HEK293 (cell line): ENCODE results near the gene RGS19.

Experiments
- BCL11A ChIP-seq: fragments of 450-650 bp; formaldehyde crosslinking; IDR thresholded peaks from 2 replicates; pipeline ENCODE4 v1.5.1; 2016; ENCODE audit warnings: low read depth, missing biosample characterization, missing genetic modification characterization
- EGR2 ChIP-seq: fragments of 450-650 bp; formaldehyde crosslinking; IDR thresholded peaks from 2 replicates; pipeline ENCODE4 v1.5.1; 2016; ENCODE audit warnings: low read depth, missing biosample characterization, missing genetic modification characterization
- GLIS1 ChIP-seq: fragments of 450-650 bp; formaldehyde crosslinking; IDR thresholded peaks from 2 replicates; pipeline ENCODE4 v1.5.1; 2016; ENCODE audit warnings: missing biosample characterization, missing genetic modification characterization
- HOXA7 ChIP-seq: sonication (generic); formaldehyde crosslinking; IDR thresholded peaks from 2 replicates; pipeline ENCODE4 v1.8.1; 2022; ENCODE audit warnings: missing genetic modification reagents, borderline replicate concordance
- KLF1 ChIP-seq: fragments of 450-650 bp; formaldehyde crosslinking; IDR thresholded peaks from 2 replicates; pipeline ENCODE4 v1.5.1; 2016; ENCODE audit warnings: missing biosample characterization, missing genetic modification characterization
- KLF7 ChIP-seq: fragments of 450-650 bp; formaldehyde crosslinking; IDR thresholded peaks from 2 replicates; pipeline ENCODE4 v1.5.1; 2016; ENCODE audit warnings: missing biosample characterization, missing genetic modification characterization, borderline replicate concordance
- OVOL3 ChIP-seq: fragments of 450-650 bp; formaldehyde crosslinking; IDR thresholded peaks from 2 replicates; pipeline ENCODE4 v1.5.1; 2016; ENCODE audit warnings: missing biosample characterization, missing genetic modification characterization
- PBX3 ChIP-seq: sonication (generic); formaldehyde crosslinking; IDR thresholded peaks from 2 replicates; pipeline ENCODE4 v1.8.1; 2022; ENCODE audit warnings: mild to moderate bottlenecking, moderate library complexity, missing genetic modification reagents
- PRDM6 ChIP-seq: fragments of 450-650 bp; formaldehyde crosslinking; IDR thresholded peaks from 2 replicates; pipeline ENCODE4 v1.5.1; 2017; ENCODE audit warnings: missing biosample characterization, missing genetic modification characterization
- SP2 ChIP-seq: fragments of 450-650 bp; formaldehyde crosslinking; IDR thresholded peaks from 2 replicates; pipeline ENCODE4 v1.5.1; 2016; ENCODE audit warnings: missing biosample characterization, missing genetic modification characterization
- TSHZ1 ChIP-seq: fragments of 450-650 bp; formaldehyde crosslinking; IDR thresholded peaks from 2 replicates; pipeline ENCODE4 v1.5.1; 2016; ENCODE audit warnings: missing biosample characterization, missing genetic modification characterization, borderline replicate concordance
- WT1 ChIP-seq: fragments of 450-650 bp; formaldehyde crosslinking; IDR thresholded peaks from 2 replicates; pipeline ENCODE4 v1.5.1; 2016; ENCODE audit warnings: missing biosample characterization, missing genetic modification characterization
- ZBTB10 ChIP-seq: fragments of 450-650 bp; formaldehyde crosslinking; IDR thresholded peaks from 2 replicates; pipeline ENCODE4 v1.5.1; 2016; ENCODE audit warnings: missing biosample characterization, missing genetic modification characterization
- ZBTB17 ChIP-seq: fragments of 450-650 bp; formaldehyde crosslinking; IDR thresholded peaks from 2 replicates; pipeline ENCODE4 v1.5.1; 2016; ENCODE audit warnings: missing biosample characterization, missing genetic modification characterization
- ZBTB44 ChIP-seq: fragments of 450-650 bp; IDR thresholded peaks from 2 replicates; pipeline ENCODE4 v1.5.1; 2018; ENCODE audit warnings: missing biosample characterization, mild to moderate bottlenecking, missing genetic modification characterization
- ZBTB48 ChIP-seq: fragments of 450-650 bp; formaldehyde crosslinking; IDR thresholded peaks from 2 replicates; pipeline ENCODE4 v1.5.1; 2016; ENCODE audit warnings: missing biosample characterization, missing genetic modification characterization
- ZEB2 ChIP-seq: fragments of 450-650 bp; formaldehyde crosslinking; IDR thresholded peaks from 2 replicates; pipeline ENCODE4 v1.5.1; 2016; ENCODE audit warnings: missing biosample characterization, missing genetic modification characterization
- ZFP69B ChIP-seq: fragments of 450-650 bp; formaldehyde crosslinking; IDR thresholded peaks from 2 replicates; pipeline ENCODE4 v1.5.1; 2016; ENCODE audit warnings: missing biosample characterization, missing genetic modification characterization
- ZNF10 ChIP-seq: fragments of 450-650 bp; formaldehyde crosslinking; IDR thresholded peaks from 2 replicates; pipeline ENCODE4 v1.5.1; 2017; ENCODE audit warnings: missing biosample characterization, missing genetic modification characterization
- ZNF155 ChIP-seq: fragments of 450-650 bp; formaldehyde crosslinking; IDR thresholded peaks from 2 replicates; pipeline ENCODE4 v1.5.1; 2016; ENCODE audit warnings: missing biosample characterization, missing genetic modification characterization
- ZNF2 ChIP-seq: fragments of 450-650 bp; formaldehyde crosslinking; IDR thresholded peaks from 2 replicates; pipeline ENCODE4 v1.5.1; 2016; ENCODE audit warnings: missing biosample characterization, missing genetic modification characterization
- ZNF391 ChIP-seq: fragments of 450-650 bp; formaldehyde crosslinking; IDR thresholded peaks from 2 replicates; pipeline ENCODE4 v1.5.1; 2016; ENCODE audit warnings: low read depth, missing biosample characterization, missing genetic modification characterization, borderline replicate concordance
- ZNF404 ChIP-seq: fragments of 450-650 bp; formaldehyde crosslinking; IDR thresholded peaks from 2 replicates; pipeline ENCODE4 v1.5.1; 2017; ENCODE audit warnings: missing biosample characterization, missing genetic modification characterization
- ZNF514 ChIP-seq: fragments of 450-650 bp; formaldehyde crosslinking; IDR thresholded peaks from 2 replicates; pipeline ENCODE4 v1.5.1; 2016; ENCODE audit warnings: missing biosample characterization, missing genetic modification characterization
- ZNF544 ChIP-seq: fragments of 450-650 bp; formaldehyde crosslinking; IDR thresholded peaks from 2 replicates; pipeline ENCODE4 v1.5.0; 2017; ENCODE audit warnings: missing biosample characterization, missing genetic modification characterization
- ZNF654 ChIP-seq: fragments of 450-650 bp; formaldehyde crosslinking; IDR thresholded peaks from 2 replicates; pipeline ENCODE4 v1.5.1; 2016; ENCODE audit warnings: low read depth, missing biosample characterization, missing genetic modification characterization
- ZSCAN5A ChIP-seq: fragments of 450-650 bp; formaldehyde crosslinking; IDR thresholded peaks from 2 replicates; pipeline ENCODE4 v1.5.1; 2016; ENCODE audit warnings: missing biosample characterization, missing genetic modification characterization

Gene RGS19

GRCh38 chr20:64038565-64039292 lies 40.6 kb downstream of the RGS19 start (continued):
- 0 out of 2 replicates have a peak, but pooled peaks have one; percentile 56 for TF ChIP-seq ZNF391 (tag by site-specific recombination)
- TF ChIP-seq KLF1 (tag by site-specific recombination) = peak; percentile 56; the same call in 1 of the 2 replicates
- peak; percentile 22; the same call in 1 of the 2 replicates for TF ChIP-seq EGR2
- TF ChIP-seq ZBTB44 (tag by site-specific recombination) = 0 out of 2 replicates have a peak, but pooled peaks have one; percentile 17
- TF ChIP-seq ZFP69B (tag by site-specific recombination) = peak; percentile 19; the same call in 1 of the 2 replicates
- peak; percentile 79 for TF ChIP-seq ZBTB17 (tag by site-specific recombination)
- no peak for TF ChIP-seq HOXA7 (CRISPR knock-in tag)
- TF ChIP-seq ZNF155 (tag by site-specific recombination) = no peak
- peak; percentile 75; the same call in 1 of the 2 replicates for TF ChIP-seq ZNF10
- no peak for TF ChIP-seq ZNF544
- 0 out of 2 replicates have a peak, but pooled peaks have one; percentile 48 for TF ChIP-seq BCL11A (tag by site-specific recombination)
- peak; percentile 68; the same call in 1 of the 2 replicates for TF ChIP-seq ZBTB48 (tag by site-specific recombination)
- peak; percentile 63 for TF ChIP-seq GLIS1 (tag by site-specific recombination)
- TF ChIP-seq ZNF654 (tag by site-specific recombination) = no peak
- peak; percentile 72 for TF ChIP-seq ZBTB10 (tag by site-specific recombination)
- peak; percentile 76; the same call in 1 of the 2 replicates for TF ChIP-seq ZNF2 (tag by site-specific recombination)
- TF ChIP-seq ZSCAN5A = 0 out of 2 replicates have a peak, but pooled peaks have one; percentile 16
- peak; percentile 89 for TF ChIP-seq SP2 (tag by site-specific recombination)
- TF ChIP-seq TSHZ1 (tag by site-specific recombination) = no peak
- no peak for TF ChIP-seq ZNF514 (tag by site-specific recombination)
- TF ChIP-seq OVOL3 (tag by site-specific recombination) = 0 out of 2 replicates have a peak, but pooled peaks have one; percentile 14
- no peak for TF ChIP-seq PBX3 (CRISPR knock-in tag)
- TF ChIP-seq ZNF404 = no peak
- 0 out of 2 replicates have a peak, but pooled peaks have one; percentile 44 for TF ChIP-seq KLF7 (tag by site-specific recombination)
- TF ChIP-seq PRDM6 (tag by site-specific recombination) = no peak
- TF ChIP-seq WT1 (tag by site-specific recombination) = peak; percentile 42; the same call in 1 of the 2 replicates
- TF ChIP-seq ZEB2 (tag by site-specific recombination) = peak; percentile 71
